HG02588 (cell line): ENCODE data around the gene SDC1.
"Not testable (repeated sequence)": the region's sequence is repeated elsewhere in the genome, so short reads cannot be mapped to it uniquely, and the experiment has no call there.

ENCODE experiments used
- ATAC-seq: cut with Tn5 transposase; IDR thresholded peaks from one replicate; pipeline ENCODE4 v1.9.1; 2021; ENCODE audit warnings: mild to moderate bottlenecking, moderate library complexity; ENCODE audit not compliant: unreplicated experiment

SDC1 gene

DNA sequence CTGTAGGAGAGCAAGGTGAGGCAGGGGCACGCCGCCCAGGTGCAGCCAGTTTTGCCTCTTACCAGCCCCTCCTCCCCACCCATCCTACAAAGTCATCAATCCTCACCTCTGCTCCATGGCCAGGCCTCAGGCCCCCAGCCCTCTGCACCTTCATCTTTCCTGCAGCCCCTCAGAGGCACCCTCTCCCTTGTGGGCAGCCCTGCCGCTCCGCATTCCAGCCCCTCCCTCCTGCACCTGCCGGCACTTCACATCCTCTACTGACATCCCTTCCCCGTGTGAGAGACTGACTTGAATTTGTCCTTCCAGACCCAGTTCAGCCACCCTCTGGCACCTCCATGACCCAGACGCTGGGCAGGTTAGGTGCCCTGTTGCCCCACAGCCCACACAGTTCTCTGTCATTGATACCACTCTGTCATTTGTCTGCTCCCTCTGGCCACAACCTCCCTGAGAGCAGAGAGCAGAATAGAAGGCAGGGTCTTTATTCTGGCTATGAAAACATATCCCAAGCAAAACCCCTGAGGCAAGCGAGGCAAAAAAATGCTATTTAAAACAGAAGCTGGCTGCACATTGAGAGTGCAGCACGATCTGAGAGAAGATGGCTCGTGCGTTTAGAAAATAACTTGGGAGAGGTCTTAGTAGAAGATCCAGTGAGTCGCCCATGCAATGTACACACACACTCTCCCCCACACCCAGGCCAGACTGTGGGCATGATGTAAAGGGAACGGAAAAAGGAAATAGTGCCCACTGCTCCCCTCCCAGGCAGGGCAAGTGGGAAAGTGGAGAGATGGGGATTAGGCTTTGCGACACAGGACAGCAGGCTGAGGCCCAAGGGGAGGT is 25.9 kb downstream of the SDC1 start:
- no peak for ATAC-seq

DNA sequence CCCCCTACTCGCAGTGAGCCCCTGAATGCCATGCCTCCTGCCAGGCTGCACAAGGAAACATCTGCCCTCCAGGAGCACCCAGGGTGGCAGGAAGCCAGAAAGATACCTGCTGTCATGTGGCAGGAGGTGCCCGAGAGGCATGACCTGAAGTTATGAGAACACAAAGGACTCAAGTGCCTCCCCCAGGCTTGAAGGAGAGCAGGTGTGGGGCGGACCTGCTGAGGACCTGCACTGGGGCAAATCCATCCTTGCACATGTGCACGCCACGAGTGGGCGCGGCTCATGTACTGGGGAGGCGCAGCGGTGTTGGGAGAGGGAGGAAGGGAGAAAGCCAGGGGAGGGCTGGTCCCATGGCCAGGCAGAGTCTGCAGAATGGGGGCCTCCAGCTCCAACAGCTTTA is 26.9 kb downstream of the SDC1 start:
- ATAC-seq: no peak

DNA sequence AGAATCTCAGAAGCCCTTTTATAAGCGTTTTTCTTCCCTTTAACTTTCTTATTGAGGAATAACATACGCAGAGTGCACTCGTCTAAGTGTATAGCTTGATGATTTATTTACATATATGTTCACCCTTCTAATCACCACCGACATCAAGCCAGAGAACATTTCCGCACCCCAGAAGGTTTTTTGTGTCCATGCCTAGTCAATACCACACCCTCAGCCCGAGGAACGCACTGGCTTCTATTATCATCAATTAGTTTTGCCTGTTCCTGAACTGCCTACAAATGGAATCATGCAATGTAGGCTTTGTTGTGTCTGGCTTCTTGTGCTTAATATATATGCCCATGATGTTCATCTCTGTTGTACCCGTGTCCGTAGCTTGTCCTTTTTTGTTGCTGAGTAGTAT is 27.7 kb downstream of the SDC1 start:
- ATAC-seq: no peak

DNA sequence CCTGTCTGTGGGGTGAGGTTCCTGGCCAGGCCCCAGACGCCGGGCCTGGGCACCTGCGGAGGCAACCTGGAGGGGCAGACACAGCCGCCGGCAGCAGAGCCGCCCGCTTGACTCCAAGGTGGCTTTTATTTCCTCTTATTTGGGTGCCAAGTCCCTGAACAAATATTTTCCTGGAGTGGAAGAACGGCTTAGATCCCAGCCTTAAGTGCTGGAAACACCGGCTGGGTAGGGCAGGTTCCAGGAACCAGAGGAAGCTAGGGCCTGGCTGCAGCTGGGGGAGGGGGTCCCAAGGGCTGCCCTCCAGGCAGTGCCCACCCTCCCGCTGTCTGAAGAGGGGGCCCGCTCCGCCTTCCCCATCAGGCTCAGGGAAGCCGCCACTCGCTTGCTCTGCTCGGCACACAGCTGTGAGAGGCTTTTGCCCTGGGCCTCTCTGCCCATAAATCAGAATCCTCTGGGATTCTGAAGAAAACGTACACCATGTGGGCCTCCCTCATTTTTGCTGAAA is 28.2 kb downstream of the SDC1 start:
- ATAC-seq: no peak

DNA sequence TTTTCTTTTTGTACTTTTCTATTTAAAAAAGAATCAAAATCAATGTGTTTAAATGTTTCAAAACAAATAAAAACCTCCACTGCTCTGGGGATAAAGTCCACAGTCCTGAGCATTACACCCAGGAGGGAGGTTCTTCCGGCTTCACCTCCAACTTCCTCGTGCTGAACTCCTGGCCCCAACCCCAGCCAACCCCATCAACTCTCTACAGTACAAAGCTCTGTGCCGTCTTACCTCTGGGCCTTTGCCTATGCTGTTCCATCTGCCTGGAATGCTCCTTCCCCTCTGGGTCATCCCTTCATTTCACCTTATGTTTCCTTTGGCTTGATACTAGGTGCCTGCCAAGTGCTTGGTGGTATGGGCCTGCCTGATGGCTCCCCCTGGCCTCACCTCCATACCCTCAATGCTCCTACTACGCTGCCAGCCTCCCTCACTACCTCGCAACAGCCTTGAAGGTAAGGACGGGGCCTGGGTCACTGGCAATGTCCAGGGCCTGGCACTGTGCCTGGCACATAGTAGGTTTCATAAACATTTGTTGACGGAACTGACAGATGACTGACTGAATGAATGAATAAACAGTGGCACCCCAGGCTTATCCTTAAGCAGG is 28.8 kb downstream of the SDC1 start:
- no peak for ATAC-seq

DNA sequence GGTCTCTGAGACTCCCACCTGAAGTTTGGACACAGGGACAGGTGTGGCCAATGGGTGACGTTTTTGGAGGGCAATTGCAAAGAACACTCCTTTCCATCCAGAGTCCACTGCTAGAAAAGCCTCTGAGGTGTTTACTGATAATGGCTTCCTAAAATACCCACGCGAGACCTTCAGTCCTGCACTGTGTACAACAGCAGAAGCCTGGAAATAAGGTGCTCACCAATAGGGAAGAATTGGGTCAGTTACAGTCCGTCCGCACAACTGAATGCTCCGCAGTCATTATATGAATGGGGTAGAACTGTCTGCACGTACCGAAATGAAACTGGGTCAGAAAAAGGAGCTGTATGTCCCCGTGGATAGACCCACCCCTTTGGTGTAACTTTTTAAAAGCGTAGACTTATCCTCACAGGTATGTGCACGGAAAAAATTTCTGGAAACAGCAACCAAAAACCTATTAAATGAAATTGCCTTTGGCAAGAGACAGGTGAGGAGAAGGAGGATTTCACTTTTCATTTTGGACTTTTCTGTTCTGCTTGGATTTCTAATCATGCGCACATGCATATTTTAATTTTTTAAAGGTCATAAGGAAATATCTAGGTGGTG is 29.4 kb downstream of the SDC1 start:
- no peak for ATAC-seq

DNA sequence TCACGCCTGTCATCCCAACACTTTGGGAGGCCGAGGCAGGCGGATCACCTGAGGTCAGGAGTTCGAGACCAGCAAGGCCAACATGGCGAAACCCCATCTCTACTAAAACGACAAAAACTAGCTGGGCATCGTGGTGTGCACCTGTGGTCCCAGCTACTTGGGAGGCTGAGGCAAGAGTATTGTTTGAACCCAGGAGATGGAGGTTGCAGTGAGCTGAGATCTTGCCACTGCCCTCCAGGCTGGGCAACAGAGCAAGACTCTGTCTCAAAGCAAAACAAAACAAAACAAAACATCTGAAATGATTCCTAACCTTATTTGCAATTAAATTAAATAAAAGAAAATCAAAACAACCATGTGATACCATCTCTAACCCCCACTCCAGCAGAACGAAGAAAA is 29.9 kb downstream of the SDC1 start:
- not testable (repeated sequence) for ATAC-seq

DNA sequence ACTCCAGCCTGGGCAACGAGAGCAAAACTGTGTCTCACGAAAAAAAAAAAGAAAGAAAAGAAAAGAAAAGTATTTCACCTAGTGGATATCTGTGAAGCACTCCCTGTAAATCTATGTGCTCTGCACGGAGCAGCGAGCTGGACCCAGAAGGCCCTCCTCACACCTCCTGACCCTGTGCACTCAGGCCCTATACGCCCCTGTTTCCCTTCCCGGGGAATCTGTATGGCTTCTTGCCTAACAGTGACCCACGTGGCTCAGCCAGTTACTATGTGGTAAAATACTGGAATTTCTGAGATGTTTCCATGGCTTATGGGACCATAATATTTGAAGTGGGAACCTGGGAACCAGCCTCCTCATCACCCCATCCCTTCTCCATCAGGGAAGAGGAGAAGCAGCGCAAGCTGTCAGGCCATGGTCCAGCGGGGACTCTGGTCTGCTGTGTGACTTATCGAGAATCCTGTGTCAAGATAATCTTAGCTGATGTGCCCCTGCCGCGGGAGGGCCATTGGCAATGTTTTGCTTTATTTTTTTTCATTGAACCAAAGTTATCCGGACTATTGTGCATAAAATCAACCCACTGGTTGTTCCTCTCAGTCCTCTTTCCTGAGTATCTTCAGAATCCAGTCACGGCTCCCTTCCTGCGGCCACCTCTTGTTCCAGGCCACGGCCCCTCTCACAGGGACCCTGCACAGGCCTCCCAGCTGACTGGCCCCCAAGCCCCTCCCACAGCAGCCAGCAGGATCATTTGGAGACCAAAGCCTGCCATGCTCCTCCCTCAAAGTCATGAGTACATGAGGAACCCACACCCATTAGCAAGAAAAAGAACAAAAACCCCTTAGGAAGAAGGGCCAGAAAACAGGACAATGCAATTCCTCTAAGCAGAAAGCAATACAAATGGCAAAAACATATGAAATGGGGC is 30.6 kb downstream of the SDC1 start:
- ATAC-seq: no peak

DNA sequence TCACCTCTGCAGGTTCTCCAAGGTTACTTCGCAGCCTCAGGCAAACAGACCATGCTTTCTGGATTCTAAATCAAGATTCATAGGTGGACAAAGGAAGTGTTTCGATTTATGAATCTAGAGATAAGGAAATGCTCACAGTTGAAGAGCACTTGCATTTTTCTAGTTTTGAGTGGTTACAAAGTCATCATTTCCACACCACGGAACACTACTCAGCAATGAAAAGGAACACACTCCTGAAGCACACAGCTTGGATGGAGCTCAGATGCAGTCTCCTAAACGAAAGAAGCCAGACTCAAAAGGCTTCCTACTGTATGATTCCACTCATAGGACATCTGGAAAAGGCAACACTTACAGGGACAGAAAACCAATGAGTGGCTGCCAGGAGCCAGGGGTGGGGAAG is 31.7 kb downstream of the SDC1 start:
- no peak for ATAC-seq

DNA sequence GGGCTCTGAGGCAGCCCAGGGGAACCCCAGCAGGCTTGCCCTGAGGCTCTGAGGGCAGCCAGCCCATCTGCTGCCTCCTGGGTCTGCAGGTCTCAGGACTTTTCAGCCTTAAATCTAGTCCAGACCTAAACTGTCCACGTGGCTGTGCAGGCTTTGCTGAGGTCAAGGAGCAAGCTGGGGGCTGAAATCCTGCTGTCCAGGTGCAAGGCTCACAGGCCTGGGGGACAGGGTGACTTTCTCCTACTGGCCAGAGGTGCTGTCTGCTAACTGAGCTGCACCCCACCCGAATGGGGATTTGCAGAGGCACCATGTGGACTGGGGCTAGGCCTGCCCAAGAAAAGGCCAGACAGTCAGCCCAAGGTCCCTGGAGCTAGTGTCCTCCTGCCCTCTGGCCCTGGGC is 32.1 kb downstream of the SDC1 start:
- ATAC-seq: no peak

DNA sequence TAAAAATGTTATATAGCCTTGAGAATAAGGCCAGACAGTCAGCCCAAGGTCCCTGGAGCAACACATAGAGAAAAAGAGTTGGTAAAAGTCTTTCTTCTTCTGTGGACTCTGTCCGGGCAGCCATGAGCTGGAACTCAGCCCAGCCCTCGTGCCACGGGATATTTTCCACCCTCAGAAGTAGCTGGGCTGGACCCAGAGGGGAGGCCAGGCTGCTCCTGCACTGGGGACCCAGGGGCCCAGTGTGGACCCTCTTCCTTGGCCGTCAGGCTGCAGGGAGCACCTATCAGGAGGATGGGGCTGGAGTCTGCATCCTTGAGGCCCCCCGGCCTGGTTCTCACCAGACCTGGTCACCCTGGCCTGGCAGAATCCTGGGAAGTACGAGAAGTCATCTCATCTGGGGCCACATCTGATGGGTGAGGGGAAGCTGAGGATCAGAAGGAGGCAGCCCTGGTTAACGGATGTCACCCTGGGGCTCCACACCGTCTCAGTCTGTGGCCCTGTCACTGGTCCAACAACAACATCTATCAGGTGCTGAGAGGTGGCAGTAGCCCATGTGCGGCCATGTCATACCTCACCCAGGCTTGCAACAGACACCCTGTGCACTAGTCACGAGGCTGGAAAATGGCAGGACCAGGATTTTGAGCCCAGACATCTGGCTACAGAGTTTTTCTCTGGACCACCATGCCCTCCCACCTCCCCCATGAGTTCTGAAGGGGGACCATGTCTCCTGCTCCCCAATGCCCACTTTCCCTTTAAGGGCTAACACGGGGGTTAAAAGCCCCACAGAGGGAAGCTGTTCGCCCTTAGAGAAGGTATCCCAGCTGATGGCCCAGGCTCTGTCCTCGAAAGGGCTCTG is 33.0 kb downstream of the SDC1 start:
- no peak for ATAC-seq

DNA sequence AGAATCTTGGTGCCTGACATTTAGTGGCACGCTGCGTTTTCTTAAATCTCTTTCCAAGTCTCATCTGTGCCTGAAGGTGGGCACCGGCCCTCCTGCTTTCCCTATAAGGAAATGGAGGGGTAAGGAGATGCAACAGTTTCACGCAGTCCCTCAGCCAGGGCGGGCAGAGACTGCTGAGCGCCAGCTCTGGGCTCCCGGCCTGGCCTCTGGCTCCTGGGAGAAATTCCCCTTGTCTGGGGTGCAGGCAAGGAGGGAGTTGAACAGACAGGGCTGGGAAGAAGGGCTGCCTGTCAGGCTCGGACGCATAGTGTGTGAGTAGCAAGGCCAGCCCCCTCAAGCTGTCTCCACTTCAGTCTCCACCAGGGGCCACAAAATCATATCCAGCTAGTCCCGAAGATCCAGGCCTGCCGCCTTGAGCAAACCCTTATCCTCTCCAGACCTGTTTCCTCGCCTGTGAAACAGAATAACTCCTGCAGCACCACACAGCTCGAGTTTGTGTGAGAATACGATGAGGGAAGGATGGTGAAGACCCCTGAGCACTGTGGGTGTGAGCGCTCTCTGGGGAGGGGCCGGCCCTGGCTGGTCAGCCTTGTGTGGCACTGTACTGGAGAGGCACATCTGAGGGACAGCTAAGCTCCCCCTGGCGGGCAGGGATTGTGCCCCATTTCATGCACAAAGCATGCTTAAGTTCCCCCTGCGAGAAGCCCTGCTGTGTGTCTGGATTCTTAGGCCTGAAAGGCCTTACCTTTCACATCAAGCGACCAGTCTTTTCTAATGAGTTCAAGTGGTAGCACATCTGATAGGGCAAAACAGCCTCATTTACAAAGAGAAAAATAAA is 33.8 kb downstream of the SDC1 start:
- no peak for ATAC-seq

DNA sequence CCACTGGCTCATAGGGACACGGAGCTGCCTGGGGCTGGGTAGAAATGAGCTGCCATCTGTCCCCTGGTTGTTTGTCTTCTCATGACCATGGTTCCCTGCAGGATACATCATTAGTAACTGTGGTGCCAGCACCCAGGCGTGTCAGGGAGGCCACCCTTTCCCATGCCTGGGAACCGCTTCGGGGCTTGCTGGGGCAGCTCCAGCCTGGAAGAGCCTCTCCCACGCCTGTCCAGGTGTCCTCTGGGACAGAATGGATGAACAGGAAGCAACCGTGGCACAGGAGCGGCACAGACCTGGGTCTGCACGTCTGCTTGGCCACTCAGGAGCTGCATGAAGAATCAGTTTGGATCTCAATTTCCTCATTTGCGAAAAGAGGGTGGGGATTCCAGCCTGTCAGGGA is 34.8 kb downstream of the SDC1 start:
- no peak for ATAC-seq

DNA sequence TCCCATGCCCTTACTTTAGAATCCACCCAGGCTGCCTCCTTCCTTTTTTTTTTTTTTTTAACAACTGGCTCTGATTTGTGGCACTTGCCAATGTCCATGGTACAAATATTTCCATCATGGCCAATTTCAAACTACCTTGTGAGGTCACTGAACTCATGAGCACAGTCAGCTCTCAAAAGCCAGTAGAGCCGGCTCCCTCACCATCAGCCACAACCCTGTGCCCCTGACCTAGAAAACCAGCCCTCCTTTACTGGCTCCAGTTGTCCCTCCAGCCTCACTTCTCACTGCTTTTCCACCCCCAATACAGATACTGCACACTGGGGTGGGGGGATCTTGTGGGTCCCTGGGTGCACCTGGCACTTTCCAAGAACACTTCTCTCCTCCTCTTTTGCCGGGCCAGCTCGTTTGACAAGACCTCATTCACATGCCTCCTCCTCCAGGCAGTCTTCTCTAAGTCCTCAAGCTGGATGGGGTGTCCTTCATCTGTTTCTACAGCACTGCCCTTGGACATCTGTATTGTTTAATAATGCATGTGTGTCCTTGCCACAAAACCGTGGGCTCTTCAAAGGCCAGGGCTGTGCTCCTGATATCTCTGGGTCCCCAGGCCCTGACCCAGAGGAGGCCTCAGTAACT is 35.5 kb downstream of the SDC1 start:
- no peak for ATAC-seq

DNA sequence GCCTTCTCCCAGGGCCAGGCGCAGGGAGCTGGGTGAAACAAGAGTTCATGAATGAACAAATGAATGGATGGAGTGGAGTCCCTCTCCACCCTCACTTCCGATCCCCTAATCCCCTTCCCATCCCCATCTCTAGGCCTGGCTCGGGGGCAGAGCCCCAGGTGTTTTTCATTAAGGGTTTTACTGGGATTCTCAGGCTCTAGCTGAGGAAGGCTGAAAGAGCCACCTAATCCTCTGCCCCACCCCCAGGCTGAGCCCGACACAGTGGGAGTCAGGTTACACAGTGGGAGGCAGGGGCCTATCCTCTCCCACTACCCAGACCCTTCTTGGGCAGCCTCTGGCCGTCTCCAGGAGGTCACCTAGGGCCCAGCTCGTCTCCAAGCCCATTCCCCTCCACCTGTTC is 36.1 kb downstream of the SDC1 start:
- ATAC-seq: no peak

DNA sequence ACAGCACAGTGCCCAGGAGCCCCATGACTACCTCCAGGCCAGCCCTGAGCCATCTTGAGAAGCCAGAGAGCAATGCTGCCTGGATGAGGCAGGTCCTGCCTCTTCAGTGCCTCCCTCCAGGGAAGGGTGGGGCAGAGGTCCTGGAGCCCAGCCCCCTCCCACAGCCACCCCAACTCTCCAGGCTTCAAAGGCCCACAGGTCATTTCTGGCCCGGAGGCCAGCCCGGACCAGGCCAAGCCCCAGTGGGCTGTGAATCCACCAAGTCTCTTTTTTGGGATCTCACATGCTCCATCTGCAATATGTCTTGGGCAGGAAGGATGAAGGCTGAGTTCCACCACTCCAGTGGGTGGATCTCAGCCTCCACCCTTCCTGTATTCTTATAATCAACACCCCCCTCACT is 36.7 kb downstream of the SDC1 start:
- ATAC-seq: no peak

DNA sequence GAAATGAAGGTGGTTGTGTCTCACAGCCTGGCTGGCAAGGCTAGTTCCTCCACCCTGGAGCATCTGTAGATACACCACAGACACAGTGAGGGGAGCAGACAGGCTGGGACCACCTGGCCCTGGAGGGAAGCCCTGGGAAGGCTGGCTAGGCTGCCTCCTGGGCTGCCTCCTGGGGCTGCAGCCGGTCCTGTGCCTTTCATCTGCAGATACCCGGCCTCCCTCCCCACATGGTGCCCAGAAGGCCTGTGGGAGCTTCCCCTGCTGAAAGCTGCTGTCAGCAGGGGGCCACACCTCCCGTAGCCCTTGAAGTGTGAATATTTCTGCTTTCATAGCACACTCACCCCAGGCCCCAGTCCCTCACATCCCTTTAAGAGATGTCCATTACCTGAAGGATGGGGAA is 37.6 kb downstream of the SDC1 start:
- no peak for ATAC-seq

DNA sequence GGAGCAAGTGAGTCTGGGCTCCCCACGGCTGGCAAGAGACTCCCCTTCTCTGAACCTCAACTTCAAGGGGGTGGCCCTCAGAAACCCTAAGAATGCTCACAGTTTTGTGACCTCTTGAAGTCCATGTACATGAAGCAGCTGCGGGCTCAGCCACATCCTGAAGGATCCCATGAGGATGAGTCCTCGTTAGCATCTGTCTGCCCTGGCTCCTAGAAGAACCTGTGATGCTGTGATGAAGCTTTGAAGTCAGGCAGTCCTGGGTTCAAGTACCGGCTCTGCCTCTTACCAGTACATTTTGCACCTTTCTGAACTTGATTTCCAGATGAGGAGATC is 38.1 kb downstream of the SDC1 start:
- ATAC-seq: no peak
